D721Med (cell line): ENCODE measurements around the gene MITD1.

ENCODE experiments used
- DNase-seq: peaks from one replicate; pipeline ENCODE4 v3.0.0; 2011; ENCODE audit warnings: low spot score; ENCODE audit not compliant: insufficient read length
- FAIRE-seq: peaks from 2 replicates; lab custom pipeline; 2011; peaks lifted over from hg19 to GRCh38; lab: Jason Lieb, UNC
- CTCF ChIP-seq: IDR thresholded peaks from 2 replicates; pipeline ENCODE4 v1.5.1; 2012; ENCODE audit warnings: mild to moderate bottlenecking, control low read depth; ENCODE audit not compliant: insufficient read depth; ENCODE audit errors: missing control alignments

Gene MITD1

GRCh38 chr2:99181624-99182000 is 754 bp upstream of the MITD1 start:
- no peak for TF ChIP-seq CTCF
- FAIRE-seq (no peak), DNase-seq (no peak)

- FAIRE-seq = no peak
- DNase-seq = no peak
- no peak for TF ChIP-seq CTCF
Observed at GRCh38 chr2:99171377-99172140, 9.3 kb downstream of the MITD1 start.

- FAIRE-seq = no peak
Observed at GRCh38 chr2:99169534-99169933, 11.3 kb downstream of the MITD1 start.

GRCh38 chr2:99166218-99166617 is 14.6 kb downstream of the MITD1 start:
- FAIRE-seq (no peak), DNase-seq (no peak)
- no peak for TF ChIP-seq CTCF

More at GRCh38 chr2:99169534-99169933, 11.3 kb downstream of the MITD1 start:
- DNase-seq = no peak
- TF ChIP-seq CTCF = no peak

- TF ChIP-seq CTCF = no peak
- DNase-seq (no peak), FAIRE-seq (no peak)
Observed at GRCh38 chr2:99159594-99159993, 21.3 kb downstream of the MITD1 start.

GRCh38 chr2:99158599-99158998 is 22.3 kb downstream of the MITD1 start:
- FAIRE-seq = no peak
- peak; percentile 18 for TF ChIP-seq CTCF
- no peak for DNase-seq

- no peak for TF ChIP-seq CTCF
- FAIRE-seq = no peak
Observed at GRCh38 chr2:99156891-99157290, 24.0 kb downstream of the MITD1 start.

More at GRCh38 chr2:99156891-99157290, 24.0 kb downstream of the MITD1 start:
- DNase-seq = no peak
